Stimulated activated CD4-positive, alpha-beta T cell treated with anti-CD3 and anti-CD28 coated beads, TNF-alpha, amount 100 ng/mL, for 24 hours (primary cell): Measurements from ENCODE around the gene TFDP1.
"Not testable (repeated sequence)": the region's sequence is repeated elsewhere in the genome, so short reads cannot be mapped to it uniquely, and the experiment has no call there.

Experiments used
- DNase-seq, 3 experiments: peaks; one replicate each; pipeline ENCODE4 v3.0.0-alpha.2; 2020; ENCODE audit warnings: low read depth in 3 of 3

Gene TFDP1

DNA sequence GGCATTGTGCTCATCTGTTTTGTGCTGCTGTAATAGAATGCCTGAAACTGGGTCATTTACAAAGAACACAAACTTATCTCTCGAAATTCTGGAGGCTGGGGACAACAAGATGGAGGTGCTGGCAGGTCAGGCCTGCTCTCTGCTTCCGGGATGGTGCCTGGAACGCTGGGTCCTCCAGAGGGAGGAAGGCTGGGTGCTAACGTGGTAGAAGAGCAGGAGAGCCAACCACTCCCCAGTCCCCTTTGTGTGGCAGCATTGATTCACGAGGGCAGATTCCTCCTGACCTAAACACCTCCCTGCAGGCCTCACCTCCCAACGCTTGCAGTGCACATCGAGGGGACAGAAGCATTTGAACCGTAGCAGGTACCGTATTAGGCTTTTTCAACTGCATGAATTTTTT, 34.1 kb upstream of the TFDP1 start:
- no peak for DNase-seq

DNA sequence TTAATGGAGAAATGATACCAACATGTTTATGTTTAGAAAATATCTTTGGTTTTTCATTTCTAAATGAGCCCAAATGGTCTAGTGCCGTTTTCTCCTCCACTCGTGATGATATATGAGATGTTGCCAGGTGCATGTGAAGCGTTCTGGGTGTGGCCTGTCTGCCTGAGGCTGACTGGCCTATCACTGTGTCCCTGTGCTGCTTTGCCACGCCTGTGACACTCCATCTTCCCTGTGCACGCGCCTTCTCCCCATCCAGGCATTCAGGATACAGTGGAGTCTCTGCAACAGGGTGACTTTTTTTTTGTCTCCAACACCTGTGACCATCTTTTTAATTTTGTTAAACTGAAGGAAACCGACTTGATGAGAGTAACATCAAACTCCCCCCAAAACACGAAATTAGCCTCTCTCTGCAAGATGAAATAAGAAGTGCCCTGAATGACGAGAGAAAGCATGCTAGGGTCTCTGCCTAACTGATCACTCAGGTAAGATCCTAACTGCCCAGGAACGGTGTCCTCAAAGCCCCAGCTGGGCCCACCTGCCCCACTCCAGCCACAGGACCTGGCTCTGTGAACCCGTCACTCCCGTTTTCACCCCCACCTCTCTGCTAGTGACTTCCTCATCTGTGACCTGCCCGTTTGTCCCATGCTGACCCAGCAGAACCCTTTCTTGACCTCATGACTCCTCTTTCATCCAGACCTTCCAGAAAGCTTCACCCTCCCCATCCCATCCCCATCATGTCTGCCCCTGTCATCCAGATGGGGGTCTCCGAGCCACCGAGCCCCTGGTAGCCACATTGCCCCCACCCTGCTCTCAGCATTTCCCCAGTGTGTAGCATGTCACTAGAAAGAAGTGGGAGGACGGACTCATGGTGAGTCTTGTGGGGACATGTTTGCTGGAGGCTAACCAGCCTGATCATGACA, 33.2 kb upstream of the TFDP1 start:
- DNase-seq = no peak

DNA sequence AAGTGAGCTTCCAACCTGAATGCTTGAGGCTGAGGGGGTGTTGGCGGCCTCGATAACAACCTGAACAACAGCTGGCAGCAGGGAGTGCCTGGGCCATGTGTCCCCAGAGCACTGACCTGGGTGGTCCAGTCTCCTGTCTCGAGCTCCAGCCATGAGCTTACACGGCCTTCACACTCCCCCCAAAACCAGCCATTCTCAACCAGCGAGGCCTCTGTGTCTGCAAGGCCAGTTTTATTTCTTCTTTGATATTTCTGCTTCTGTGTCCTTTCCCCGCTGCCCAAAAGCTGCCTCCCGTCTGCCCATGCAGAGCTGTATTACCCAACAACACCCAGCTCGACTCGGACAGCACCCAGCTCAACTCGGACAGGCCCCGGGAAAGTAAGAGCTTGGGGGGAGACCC, 32.5 kb upstream of the TFDP1 start:
- no peak for DNase-seq

DNA sequence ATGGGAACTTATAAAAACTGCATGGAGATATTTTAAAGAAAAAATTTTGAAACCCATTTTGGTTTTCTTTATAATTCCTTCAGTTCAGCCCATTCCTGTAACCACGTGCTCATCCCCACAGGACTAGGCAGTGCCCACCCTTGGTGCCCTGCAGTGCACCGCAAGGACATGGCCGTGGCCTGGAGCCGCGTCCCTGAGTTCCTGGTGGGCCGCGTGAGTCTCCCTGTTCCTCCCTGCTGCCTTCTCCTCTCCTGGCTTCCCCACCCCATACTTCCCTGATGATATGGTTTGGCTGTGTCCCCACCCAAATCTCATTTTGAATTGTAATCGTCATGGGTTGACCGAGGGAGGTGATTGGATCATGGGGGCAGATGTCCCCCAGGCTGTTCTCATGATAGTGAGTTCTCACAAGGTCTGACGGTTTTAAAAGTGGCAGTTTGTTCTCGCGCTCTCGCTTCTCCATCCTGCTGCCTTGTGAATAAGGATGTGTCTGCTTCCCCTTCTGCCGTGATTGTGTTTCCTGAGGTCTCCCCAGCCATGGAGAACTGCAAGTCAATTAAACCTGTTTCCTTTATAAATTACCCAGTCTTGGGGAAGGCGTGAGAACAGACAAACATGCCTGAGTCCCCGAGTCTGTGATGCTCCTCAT, 31.6 kb upstream of the TFDP1 start:
- no peak for DNase-seq

DNA sequence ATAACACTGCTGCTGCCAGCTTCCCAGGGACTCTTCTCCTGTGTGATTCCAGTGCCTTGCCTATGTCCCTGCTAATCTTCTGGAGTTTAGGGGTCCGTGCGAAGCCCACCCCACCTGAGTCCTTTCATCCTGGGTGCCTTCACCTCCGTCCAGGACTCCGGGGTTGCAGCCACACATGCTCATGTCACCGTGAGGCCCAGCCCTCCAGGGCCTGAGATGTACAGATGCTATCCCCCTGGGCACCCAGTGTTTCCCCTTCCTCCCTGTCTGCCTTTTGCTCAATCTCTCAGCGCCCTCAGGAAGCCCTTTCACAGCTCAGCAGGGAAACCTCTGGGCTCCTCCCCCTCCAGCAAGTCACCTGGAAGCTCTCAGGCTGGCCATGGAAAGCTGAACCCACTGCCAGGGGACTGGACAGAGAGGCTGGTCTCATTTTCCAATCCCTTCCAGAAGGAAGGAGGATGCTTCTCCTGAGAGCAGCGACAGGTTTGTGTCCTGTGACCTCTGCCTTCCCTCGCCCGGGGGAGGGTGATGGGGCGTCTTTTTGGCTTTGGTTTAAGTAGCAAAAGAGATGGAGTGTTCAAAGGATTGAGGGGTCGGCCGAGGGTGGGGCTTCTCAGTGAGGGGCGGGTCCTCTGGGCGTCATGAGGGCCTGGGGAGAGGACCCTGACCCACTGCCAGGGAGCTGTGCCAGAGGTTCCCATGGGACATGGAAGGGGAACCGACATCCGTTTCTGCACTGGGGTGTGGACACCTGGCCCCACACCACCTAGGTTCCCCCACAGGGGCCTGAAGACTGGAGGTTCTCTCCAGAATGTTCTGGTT, 30.8 kb upstream of the TFDP1 start:
- DNase-seq = no peak

DNA sequence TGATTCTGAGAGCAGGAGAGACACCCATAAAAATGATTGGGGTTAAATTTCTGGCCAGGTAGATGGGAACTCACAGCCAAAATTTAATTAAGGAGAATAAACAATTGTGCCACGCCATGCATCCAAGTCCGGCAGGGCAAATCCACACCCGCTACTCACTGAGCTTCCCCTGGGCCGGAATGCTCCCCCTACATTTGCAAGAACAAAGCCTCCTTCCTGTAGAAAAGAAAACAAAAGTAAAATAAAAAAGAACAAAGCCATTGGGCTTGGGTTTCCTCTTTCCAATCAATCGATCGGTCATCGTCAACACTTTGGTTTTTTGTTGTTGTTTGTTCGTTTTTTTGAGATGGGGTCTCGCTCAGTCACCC, 30.2 kb upstream of the TFDP1 start:
- no peak for DNase-seq

DNA sequence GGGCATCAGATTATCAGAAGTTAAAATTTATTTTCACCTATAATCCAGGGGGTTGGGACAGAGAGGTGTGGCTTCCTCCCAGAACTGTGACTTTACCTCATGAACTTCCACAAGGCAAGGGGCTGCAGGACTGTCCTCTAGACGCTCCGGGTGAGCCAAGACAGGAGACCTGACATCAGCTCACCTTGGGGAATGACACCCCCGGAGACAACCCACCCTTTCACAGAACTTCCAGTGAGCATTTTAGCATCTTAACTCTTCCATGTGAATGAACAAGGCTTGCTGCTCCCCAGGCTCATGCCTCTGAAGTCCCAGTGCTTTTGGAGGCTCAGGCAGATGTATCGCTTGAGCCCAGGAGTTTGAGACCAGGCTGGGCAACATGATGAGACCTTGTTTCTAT, 29.4 kb upstream of the TFDP1 start:
- DNase-seq = no peak

DNA sequence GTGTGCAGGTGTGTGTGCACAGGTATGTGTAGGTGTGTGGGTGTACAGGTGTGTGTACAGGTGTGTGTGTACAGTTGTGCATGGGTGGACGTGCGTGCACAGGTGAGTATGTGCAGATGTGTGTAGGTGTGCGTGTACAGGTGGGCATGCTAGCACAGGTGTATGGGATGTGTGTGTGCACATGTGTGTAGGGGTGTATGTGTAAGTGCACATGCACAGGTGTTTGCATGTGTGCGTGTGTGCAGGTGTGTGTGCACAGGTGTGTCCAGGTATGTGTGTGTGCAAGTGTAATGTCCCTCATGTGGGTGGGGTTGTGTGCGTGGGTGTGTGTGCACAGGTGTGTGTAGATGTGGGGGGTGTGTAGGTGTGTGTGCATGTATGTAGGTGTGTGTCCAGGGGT, 27.5 kb upstream of the TFDP1 start:
- DNase-seq = no peak

DNA sequence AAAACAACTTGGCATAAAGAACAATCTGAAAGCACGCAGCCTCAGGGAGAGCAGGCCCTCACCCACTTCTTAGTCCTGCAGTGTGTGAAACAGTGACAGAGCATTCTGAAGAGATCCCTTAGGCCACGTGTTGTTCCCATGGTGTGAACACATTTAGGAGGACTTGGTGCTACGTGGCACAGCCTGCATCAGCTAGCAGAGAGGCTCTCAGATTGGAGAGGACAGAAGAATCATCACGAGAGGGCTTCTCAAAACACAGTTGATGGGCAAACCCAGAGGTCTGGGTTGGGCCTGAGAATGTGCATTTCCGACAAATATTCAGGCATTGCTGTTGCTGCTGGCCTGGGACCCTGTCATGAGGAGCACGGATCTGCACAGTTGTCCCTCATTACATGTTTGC, 26.1 kb upstream of the TFDP1 start:
- DNase-seq = no peak

DNA sequence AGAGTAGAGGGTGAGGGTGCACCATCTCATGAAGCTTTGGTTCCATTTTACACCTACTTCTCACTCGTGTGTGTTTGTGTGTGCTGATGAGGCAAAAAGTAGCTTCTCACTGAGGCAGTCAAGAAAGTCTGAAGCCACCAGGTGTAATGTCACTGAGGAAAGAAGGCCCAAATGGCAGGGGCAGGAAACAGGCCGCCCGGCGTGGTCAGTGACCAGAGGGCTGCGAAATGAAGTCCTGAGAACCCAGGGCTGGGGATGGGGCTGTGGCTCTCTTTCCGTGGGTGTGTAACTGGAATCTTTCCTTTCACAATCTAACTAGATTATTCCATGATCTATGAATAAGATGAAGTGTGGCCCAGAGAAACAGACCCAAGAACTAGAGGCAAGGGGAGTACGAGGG, 25.5 kb upstream of the TFDP1 start:
- no peak for DNase-seq

DNA sequence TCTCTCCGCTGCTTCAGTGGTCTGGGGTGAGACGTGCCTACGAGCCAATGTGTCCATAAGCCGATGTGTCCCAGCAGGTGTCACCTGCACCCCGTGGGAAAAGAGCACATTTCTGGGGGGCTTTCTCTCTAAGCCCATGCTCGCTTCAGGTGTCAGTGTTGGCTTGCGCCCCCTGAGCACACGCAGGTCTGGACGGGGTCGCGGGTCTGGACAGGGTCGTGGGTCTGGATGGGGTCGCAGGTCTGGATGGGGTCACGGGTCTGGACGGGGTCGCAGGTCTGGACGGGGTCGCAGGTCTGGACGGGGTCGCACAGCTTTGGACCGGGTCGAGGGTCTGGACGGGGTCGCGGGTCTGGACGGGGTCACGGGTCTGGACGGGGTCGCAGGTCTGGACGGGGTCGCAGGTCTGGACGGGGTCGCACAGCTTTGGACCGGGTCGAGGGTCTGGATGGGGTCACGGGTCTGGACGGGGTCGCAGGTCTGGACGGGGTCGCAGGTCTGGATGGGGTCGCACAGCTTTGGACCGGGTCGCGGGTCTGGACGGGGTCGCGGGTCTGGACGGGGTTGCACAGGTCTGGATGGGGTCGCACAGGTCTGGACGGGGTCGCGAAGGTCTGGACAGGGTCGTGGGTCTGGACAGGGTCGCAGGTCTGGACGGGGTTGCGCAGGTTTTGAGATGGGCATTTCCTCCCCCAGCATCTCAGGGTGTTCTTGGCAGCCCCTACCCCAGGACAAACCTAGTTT, 24.5 kb upstream of the TFDP1 start:
- DNase-seq = no peak

DNA sequence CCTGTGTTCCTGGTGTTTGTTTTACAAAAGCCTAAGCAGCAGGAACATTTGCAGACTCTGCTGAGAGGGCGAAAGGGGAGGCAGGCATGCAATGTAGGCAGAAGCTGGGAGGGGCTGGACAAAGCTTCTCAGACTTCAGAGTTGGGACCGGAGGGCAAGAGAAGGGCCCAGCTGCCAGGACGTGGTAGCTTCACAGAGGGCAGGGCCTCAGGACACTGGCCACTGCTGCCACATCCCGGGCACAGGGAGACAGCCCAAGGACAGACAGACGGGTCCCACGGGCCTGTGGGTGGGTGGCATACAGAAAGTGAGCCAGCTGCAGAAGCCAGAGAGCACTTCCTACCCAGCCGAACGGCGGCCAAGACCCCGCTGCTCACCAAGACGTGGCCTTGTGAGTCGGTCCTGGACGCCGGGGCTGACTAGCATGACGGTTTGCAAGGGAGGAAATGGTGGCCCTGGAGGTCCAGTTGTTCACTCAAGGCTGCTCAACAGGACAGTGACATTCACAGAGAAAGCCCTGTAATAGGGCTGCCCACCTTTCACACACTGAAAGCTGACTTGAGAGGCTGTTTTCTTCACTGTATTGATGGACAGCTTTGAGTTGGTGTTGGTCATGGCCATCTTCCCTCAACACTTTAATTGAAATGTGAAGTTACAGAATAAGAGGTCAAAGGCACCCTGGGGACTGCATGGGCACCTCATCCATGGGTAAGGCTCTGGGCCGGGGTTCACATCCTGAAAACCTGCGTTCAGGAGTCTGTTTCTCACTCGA, 23.7 kb upstream of the TFDP1 start:
- no peak for DNase-seq

DNA sequence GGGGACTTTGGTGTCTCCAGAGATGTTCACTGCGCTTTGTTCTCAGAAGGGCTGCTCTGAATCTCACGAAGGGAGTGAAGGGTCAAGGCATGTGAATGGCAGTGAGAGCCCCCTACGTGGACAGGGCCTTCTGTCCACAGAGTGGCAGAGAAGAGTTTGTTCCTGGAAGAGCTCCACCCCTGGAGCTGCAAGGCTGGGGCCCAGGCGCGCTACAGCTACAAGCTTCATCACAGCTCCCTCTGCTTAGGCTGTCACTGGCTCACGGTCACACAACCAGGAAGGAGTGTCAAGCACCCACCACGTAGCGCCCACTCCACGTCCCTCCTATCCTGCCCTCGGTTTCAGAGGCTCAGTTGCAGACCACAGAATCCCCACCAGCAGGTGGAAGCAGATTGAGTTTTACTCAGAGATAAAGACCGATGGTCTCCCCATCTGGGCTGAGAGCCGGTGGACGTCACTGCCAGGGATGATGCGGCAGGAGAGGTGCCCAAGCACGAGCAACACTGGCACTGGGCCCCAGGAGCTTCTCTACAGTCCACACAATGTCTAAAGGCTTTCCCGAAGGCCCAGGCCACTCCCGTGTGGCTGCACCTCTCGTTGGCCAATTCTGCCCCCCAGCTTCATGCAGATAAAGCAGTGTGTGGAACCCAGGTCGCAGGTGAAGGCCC, 23.0 kb upstream of the TFDP1 start:
- no peak for DNase-seq

DNA sequence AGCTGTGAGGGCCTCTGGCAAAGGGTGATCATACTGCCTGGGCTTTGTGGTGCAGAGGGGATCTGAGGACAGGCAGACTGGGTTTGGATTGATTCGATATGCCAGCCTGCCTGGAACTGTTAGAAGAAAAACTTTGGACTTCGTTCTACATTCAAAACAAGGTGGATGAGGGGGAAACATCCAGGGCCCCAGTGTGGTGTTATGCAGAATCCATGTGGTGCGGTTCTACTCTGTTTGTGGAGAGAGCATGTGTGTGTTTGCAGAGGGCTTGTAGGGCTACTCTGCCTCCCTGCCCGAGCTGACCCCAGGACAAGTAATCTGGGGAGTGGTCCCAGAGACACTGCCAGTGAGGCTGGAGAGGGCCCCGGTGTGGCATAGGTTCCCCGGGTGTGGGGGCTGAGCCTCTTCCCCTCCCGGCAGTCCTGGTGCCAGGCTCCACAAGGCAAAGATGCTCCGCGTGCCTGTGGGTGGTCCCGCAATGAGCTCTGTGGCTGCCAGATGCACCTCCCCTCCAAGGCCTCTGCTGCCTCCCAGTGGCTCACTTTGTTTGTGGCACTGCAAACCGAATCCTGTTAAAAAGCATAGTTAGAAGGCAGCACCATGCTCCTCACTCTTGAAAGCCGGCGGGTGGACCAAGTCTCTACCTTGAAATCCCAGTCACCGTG, 22.3 kb upstream of the TFDP1 start:
- peak in 1 of 3 experiments; percentile 38 for DNase-seq

DNA sequence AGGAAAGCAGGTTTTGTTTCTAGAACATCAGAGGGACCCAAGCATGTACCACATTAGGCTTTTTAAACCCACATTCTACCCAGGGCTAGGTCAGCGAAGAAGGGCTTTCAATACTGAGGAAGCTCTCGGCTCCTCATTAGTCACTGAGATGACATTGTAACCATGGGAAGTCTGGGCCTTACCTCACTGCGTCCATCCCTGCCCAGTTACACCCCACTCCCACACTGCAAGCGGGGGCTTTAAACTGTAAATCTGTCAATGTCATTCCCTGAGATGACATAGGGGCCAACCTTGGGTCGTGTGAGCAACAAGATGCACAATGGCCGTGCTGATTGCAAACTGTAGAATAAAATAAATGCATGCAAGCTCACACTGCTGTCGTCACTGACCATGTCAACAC, 21.7 kb upstream of the TFDP1 start:
- DNase-seq = no peak

DNA sequence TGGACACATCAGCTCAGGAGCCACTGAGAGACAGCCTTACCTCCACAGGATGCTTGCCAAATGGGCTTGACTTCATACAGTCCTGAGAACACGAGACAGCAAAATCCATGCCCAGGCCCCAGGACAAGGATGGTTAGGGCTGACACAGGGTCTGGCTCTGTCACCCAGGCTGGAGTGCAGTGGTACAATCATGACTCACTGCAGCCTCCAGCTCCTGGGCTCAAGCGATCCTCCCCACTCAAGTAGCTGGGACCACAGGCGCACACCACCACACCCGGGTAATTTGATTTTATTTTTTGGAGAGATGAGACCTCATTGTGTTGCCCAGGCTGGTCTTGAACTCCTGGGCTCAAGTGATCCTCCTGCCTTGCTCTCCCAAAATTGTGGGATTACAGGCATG, 21.0 kb upstream of the TFDP1 start:
- not testable (repeated sequence) for DNase-seq

DNA sequence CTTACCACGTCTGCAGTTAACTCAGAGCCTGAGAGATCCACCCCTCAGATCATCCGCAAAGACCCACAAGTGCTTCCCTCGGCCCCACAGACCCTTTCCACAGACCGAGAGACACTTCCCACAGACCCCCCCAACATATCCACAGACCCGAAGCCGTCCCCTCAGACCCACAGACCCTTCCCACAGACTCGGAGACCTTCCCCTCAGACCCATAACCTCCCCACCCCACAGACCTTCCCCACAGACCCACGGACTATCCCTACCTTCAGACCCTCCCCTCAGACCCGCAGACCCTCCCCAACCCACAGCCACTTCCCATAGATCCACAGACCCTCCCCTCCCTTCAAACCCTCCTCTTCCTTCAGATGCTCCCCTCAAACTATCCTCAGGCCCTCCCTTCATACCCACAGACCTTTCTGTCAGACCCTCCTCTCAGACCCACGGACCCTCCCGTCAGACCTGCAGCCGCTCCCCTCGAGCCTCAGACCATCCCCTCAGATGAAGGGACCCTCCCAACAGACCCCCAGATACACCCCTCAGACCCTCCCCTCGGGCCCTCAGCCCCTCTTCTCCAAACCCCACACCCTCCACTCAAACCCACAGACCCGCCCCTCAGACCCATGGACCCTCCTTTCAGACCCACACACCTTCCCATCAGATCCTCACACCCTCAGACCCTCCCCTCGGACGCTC, 20.1 kb upstream of the TFDP1 start:
- DNase-seq = no peak

DNA sequence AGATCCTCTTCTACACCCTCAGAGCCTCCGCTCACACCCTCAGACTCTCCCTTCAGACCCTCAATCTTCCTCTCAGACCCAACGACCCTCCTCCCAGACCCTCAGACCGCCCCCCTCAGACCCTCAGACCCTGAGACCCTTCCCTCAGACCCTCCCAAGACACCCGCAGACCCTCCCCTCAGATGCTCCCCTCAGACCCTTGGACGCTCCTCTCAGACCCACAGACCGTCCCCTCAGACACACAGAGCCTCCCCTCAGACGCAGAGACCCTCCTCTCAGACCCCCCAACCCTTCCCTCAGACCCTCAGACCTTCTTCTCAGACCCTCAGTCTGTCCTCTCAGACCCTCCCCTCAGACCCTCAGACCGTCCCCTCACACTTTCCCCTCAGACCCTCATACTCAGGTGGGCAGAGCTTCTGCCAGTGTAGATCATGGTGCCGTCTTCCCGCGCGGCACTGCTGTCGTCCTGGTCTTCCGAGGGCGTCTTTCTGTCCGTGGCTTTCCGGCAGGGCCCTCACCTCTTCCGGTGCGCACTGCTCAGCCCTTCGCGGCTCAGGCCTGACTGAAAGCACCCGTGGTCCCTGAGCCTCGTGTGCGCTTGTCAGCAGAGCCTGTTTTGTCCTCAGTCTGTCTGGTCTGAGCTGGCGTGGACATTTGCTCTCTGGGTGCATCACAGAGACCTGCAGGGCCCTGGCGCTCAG, 18.9 kb upstream of the TFDP1 start:
- DNase-seq = no peak

DNA sequence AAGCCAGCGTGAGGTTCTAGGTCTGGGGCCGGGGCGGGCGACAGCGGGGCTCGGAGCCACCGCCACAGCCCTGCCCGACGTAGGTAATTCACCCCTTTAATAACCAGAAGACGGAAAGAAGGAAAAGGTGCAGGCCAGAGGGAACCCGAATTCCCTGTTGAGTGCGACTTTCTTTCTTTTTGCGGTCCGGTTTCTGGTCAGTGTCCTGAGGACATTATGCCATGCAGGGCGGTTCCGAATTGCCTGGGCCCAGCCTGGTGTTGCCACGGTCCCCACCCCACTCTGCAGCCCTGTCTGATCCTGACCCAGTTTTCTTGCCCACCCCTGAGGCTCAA, 18.4 kb upstream of the TFDP1 start:
- no peak for DNase-seq
